Liver (tissue), 9 donors: ENCODE measurements around the gene KDM3A. TPM values are rescaled to one million over a fixed set of nuclear protein-coding genes. Genes with fewer than 3 reads are reported as not detected.

Experiments
- DNase-seq: peaks from one replicate; pipeline ENCODE4 v3.0.0-alpha.2; 2017; ENCODE audit warnings: low spot score
- H3K27ac ChIP-seq, 2 donors: one replicate each; pipeline ENCODE4 v1.7.0; 2013; ENCODE audit warnings: inconsistent platforms in 2 of 2, low read length in 2 of 2, control low read depth in 1 of 2, low read depth in 1 of 2, mild to moderate bottlenecking in 1 of 2
- H3K27me3 ChIP-seq, 4 donors: one replicate each; pipeline versions ENCODE4 v1.6.1 to v1.7.0; 2013; ENCODE audit warnings: low read length in 3 of 4, inconsistent platforms in 1 of 4, mild to moderate bottlenecking in 1 of 4, moderate library complexity in 1 of 4; ENCODE audit not compliant: control insufficient read depth in 4 of 4, insufficient read depth in 4 of 4
- H3K36me3 ChIP-seq, 4 donors: one replicate each; pipeline versions ENCODE4 v1.6.1 to v1.7.0; 2013; ENCODE audit warnings: low read length in 3 of 4, mild to moderate bottlenecking in 3 of 4, low read depth in 1 of 4, moderate library complexity in 1 of 4; ENCODE audit not compliant: control insufficient read depth in 4 of 4, insufficient read depth in 3 of 4
- H3K4me1 ChIP-seq, 4 donors: one replicate each; pipeline versions ENCODE4 v1.6.1 to v1.7.0; 2013; ENCODE audit warnings: low read length in 3 of 4, mild to moderate bottlenecking in 3 of 4, moderate library complexity in 1 of 4; ENCODE audit not compliant: control insufficient read depth in 4 of 4, insufficient read depth in 4 of 4
- H3K4me3 ChIP-seq, 3 donors: one replicate each; pipeline versions ENCODE4 v1.6.1 to v1.7.0; 2013; ENCODE audit warnings: low read length in 3 of 3, control low read depth in 1 of 3, low read depth in 1 of 3, mild to moderate bottlenecking in 1 of 3
- H3K9ac ChIP-seq, 2 donors: one replicate each; pipeline ENCODE4 v1.7.0; 2013; ENCODE audit warnings: low read length in 2 of 2, mild to moderate bottlenecking in 2 of 2, moderate library complexity in 2 of 2, control low read depth in 1 of 2, low read depth in 1 of 2
- H3K9me3 ChIP-seq, 4 donors: one replicate each; pipeline versions ENCODE4 v1.6.1 to v1.7.0; 2013; ENCODE audit warnings: low read length in 3 of 4; ENCODE audit not compliant: control insufficient read depth in 4 of 4
- FOXA1 ChIP-seq: IDR thresholded peaks from 2 replicates; pipeline ENCODE4 v1.6.1; 2016; ENCODE audit warnings: antibody characterized with exemption
- FOXA2 ChIP-seq: IDR thresholded peaks from 2 replicates; pipeline ENCODE4 v1.6.1; 2016; ENCODE audit warnings: antibody characterized with exemption
- GABPA ChIP-seq, 2 donors: IDR thresholded peaks in 1 of 2; conservative IDR thresholded peaks in 1 of 2; 2 replicates each; pipeline ENCODE4 v1.6.1; 2016; ENCODE audit warnings: antibody characterized with exemption in 2 of 2, mild to moderate bottlenecking in 1 of 2, moderate library complexity in 1 of 2
- HNF4A ChIP-seq, 2 donors: conservative IDR thresholded peaks; 2 replicates each; pipeline ENCODE4 v1.6.1; 2016; ENCODE audit warnings: antibody characterized with exemption in 2 of 2, mild to moderate bottlenecking in 2 of 2
- HNF4G ChIP-seq: IDR thresholded peaks from 2 replicates; pipeline ENCODE4 v1.6.1; 2016; ENCODE audit warnings: antibody characterized with exemption
- JUND ChIP-seq, 2 donors: IDR thresholded peaks; 2 replicates each; pipeline ENCODE4 v1.6.1; 2016; ENCODE audit warnings: antibody characterized with exemption in 2 of 2
- NR2F2 ChIP-seq: IDR thresholded peaks from 2 replicates; pipeline ENCODE4 v1.6.1; 2016; ENCODE audit warnings: antibody characterized with exemption
- RAD21 ChIP-seq, 2 donors: IDR thresholded peaks; 2 replicates each; pipeline ENCODE4 v1.6.1; 2016; ENCODE audit warnings: antibody characterized with exemption in 2 of 2, mild to moderate bottlenecking in 2 of 2
- REST ChIP-seq: IDR thresholded peaks from 2 replicates; pipeline ENCODE4 v1.6.1; 2016; ENCODE audit warnings: antibody characterized with exemption, mild to moderate bottlenecking
- SP1 ChIP-seq: IDR thresholded peaks from 2 replicates; pipeline ENCODE4 v1.6.1; 2018; ENCODE audit warnings: antibody characterized with exemption, mild to moderate bottlenecking
- TAF1 ChIP-seq: conservative IDR thresholded peaks from 2 replicates; pipeline ENCODE4 v1.6.1; 2016; ENCODE audit warnings: antibody characterized with exemption, mild to moderate bottlenecking
- YY1 ChIP-seq: IDR thresholded peaks from 2 replicates; pipeline ENCODE4 v1.6.1; 2016; ENCODE audit warnings: antibody characterized with exemption, mild to moderate bottlenecking
- ZBTB33 ChIP-seq: IDR thresholded peaks from 2 replicates; pipeline ENCODE4 v1.6.1; 2016; ENCODE audit warnings: antibody characterized with exemption
- WGBS: extraction: QIAGEN DNeasy Blood & Tissue Kit; methylation state at CpG from one replicate; pipeline ENCODE4 v1.1.7; 2013; 5-methylcytosine and 5-hydroxymethylcytosine counted together
- polyA plus RNA-seq, 2 donors: library from polyadenylated mRNA; stranded (reverse) in 1 of 2; unstranded in 1 of 2; fragments of 200-250 nt in 1 of 2; fragments of >200 nt in 1 of 2; fragmentation: Nextera tagmentation in 1 of 2; extraction: Ambion mirVana in 1 of 2; gene quantifications; one replicate each; pipeline versions ENCODE4 v1.2.1 to v1.2.3, GENCODE V29; 2013 to 2015
- total RNA-seq, 2 donors: library from RNA; depleted of rRNA; stranded (reverse); fragments of >200 nt; gene quantifications; one replicate each; pipeline ENCODE4 v1.2.3, GENCODE V29; 2014
- TF ChIP-seq, protein P1 (sequence below): fragments of 150-350 bp; IDR thresholded peaks from 2 replicates; pipeline ENCODE4 v1.5.1; 2017; ENCODE audit warnings: improper control_type of control experiment, low read depth, low read length; ENCODE audit not compliant: missing input control
- donor health status: healthy.
- donor health status: healthy.
- donor health status: healthy.
- donor health status: healthy.
- donor health status: healthy.

KDM3A gene
- total and polyA plus RNA-seq, 4 donors: 3.9 to 19.8 (median 8.3) TPM

DNA sequence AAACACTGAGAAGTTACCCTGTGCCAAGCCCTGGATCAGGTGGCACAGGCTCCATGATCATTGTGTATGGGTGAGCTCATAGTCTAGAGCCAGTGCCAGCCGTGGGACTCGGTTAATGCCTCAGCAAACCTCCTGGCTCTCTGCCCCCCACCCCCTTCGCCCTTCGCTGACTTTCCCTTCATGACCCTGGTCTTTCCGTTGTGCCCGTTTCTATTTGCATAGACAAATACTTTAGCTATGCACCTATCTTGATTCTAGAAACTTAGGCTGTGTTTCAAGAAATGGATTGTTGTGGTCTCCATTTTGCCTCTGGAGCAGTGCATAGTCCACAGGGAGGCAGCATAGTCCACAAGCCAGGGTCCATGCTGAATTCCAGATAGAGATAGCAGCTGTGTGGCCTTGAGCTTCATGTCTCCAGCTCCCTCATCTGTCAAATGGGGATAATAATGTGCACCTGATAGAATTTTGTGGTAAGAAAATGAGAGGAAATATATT lies 44.8 kb upstream of the KDM3A start:
- Histone ChIP-seq H3K27ac (no peak overlapping the region), H3K4me3 (no peak overlapping the region), H3K9me3 (no peaks in the 10 kb centered on the region), H3K9ac (no peak overlapping the region), H3K27me3 (no peaks in the 10 kb centered on the region), H3K4me1 (no peaks in the 10 kb centered on the region), H3K36me3 (no peaks in the 10 kb centered on the region)
- WGBS: 69% methylated on average over 6 of the region's 6 CpGs
- no peak for TF ChIP-seq SP1
- TF ChIP-seq RAD21 (IDR thresholded peaks at IDR 0.05): peak; percentile 63 to 68
- TF ChIP-seq NR2F2: no peak
- peak in 1 of 2 donors; percentile 72 for TF ChIP-seq HNF4A (conservative IDR thresholded peaks at IDR 0.05)
- TF ChIP-seq, protein P1, sequence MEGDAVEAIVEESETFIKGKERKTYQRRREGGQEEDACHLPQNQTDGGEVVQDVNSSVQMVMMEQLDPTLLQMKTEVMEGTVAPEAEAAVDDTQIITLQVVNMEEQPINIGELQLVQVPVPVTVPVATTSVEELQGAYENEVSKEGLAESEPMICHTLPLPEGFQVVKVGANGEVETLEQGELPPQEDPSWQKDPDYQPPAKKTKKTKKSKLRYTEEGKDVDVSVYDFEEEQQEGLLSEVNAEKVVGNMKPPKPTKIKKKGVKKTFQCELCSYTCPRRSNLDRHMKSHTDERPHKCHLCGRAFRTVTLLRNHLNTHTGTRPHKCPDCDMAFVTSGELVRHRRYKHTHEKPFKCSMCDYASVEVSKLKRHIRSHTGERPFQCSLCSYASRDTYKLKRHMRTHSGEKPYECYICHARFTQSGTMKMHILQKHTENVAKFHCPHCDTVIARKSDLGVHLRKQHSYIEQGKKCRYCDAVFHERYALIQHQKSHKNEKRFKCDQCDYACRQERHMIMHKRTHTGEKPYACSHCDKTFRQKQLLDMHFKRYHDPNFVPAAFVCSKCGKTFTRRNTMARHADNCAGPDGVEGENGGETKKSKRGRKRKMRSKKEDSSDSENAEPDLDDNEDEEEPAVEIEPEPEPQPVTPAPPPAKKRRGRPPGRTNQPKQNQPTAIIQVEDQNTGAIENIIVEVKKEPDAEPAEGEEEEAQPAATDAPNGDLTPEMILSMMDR: peak; percentile 22
- TF ChIP-seq GABPA (IDR thresholded peaks at IDR 0.05 in 1 of 2, conservative IDR thresholded peaks at IDR 0.05 in 1 of 2): no peak
- DNase-seq: no peak

- no peak for TF ChIP-seq HNF4G
- no peak for TF ChIP-seq SP1
- no peak for TF ChIP-seq FOXA1
- TF ChIP-seq ZBTB33: no peak
- TF ChIP-seq JUND (IDR thresholded peaks at IDR 0.05): no peak
- TF ChIP-seq FOXA2: no peak
- TF ChIP-seq RAD21 (IDR thresholded peaks at IDR 0.05): no peak
- TF ChIP-seq TAF1: no peak
- TF ChIP-seq GABPA (IDR thresholded peaks at IDR 0.05 in 1 of 2, conservative IDR thresholded peaks at IDR 0.05 in 1 of 2): no peak
- TF ChIP-seq NR2F2: no peak
- no peak for TF ChIP-seq REST
- no peak for TF ChIP-seq YY1
- 68% methylated on average over 6 of the region's 6 CpGs for WGBS
Measured at GRCh38 chr2:86397986-86398385, 43.2 kb upstream of the KDM3A start.

More at GRCh38 chr2:86397986-86398385, 43.2 kb upstream of the KDM3A start:
- no peak for DNase-seq
- Histone ChIP-seq H3K27ac (no peak overlapping the region), H3K27me3 (no peaks in the 10 kb centered on the region), H3K9me3 (peaks cover 0 to 2% (median 0%) of the 10 kb centered on the region in 4 donors), H3K4me1 (no peaks in the 10 kb centered on the region), H3K4me3 (no peak overlapping the region), H3K9ac (no peak overlapping the region), H3K36me3 (no peaks in the 10 kb centered on the region)
